GM13977 (cell line): Measurements from ENCODE around the gene PCAT6.
A peak's percentile ranks its signal among the peaks of the same experiment; 100 is the strongest.

Source experiments
- DNase-seq: peaks from one replicate; pipeline ENCODE4 v3.0.0; 2012; ENCODE audit warnings: low spot score
- in situ Hi-C: fragments of 300-500 bp; cut with MboI; formaldehyde crosslinking; loops from one replicate; pipeline ENCODE4 v1.12.0; 2022; ENCODE audit warnings: low sequenced_read_pairs, low pct_unique_long_range_greater_than_20kb, mixed read lengths, inconsistent platforms; ENCODE audit not compliant: unreplicated experiment
- TF ChIP-seq, protein P1 (sequence below): IDR thresholded peaks from 2 replicates; pipeline ENCODE4 v1.5.1; 2012; ENCODE audit warnings: mild to moderate bottlenecking, control low read depth; ENCODE audit not compliant: insufficient read depth; ENCODE audit errors: extremely low read depth, missing control alignments

Gene PCAT6

DNA sequence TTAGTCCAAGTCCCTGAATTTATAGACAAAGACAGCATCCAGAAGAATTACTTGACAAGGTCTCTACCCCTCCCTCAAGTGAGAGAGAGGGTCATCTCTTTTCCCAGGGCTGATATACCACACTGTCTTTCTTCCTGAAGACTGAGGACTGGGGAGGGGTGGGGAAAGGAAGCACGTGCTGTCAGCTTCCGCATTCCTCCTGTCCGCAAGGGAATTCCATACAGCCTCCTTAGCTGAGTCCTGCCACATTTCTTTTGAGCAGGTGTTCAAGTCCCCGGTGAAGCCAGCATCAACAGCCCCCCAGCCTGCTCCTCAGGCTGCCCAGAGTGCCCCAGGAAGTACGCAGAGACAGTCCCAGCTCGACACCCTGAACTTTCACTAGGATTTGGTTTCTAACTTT is 34.2 kb downstream of the PCAT6 start:
- no peak for DNase-seq
- TF ChIP-seq, protein P1, sequence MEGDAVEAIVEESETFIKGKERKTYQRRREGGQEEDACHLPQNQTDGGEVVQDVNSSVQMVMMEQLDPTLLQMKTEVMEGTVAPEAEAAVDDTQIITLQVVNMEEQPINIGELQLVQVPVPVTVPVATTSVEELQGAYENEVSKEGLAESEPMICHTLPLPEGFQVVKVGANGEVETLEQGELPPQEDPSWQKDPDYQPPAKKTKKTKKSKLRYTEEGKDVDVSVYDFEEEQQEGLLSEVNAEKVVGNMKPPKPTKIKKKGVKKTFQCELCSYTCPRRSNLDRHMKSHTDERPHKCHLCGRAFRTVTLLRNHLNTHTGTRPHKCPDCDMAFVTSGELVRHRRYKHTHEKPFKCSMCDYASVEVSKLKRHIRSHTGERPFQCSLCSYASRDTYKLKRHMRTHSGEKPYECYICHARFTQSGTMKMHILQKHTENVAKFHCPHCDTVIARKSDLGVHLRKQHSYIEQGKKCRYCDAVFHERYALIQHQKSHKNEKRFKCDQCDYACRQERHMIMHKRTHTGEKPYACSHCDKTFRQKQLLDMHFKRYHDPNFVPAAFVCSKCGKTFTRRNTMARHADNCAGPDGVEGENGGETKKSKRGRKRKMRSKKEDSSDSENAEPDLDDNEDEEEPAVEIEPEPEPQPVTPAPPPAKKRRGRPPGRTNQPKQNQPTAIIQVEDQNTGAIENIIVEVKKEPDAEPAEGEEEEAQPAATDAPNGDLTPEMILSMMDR = no peak
- in situ Hi-C loops = no loop called here

DNA sequence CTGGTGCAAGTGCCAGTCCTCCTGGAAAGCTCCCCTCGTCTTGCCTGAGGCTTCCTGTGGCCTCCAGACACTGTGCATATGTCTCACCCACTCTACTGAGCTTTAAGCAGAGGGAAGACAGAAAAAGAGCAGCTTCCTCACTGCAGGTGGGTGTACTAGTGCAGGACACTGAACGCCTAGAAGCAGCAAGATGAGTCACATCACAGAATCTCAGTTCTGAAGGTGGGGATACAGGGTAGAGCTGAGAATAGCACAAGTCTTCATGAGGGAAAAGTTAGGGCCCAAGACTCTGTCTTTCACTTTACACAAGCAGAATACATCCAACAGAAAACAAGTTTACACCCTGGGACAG is 37.4 kb downstream of the PCAT6 start:
- in situ Hi-C loops = no loop called here
- peak; percentile 73 for DNase-seq
- TF ChIP-seq, protein P1 = no peak

DNA sequence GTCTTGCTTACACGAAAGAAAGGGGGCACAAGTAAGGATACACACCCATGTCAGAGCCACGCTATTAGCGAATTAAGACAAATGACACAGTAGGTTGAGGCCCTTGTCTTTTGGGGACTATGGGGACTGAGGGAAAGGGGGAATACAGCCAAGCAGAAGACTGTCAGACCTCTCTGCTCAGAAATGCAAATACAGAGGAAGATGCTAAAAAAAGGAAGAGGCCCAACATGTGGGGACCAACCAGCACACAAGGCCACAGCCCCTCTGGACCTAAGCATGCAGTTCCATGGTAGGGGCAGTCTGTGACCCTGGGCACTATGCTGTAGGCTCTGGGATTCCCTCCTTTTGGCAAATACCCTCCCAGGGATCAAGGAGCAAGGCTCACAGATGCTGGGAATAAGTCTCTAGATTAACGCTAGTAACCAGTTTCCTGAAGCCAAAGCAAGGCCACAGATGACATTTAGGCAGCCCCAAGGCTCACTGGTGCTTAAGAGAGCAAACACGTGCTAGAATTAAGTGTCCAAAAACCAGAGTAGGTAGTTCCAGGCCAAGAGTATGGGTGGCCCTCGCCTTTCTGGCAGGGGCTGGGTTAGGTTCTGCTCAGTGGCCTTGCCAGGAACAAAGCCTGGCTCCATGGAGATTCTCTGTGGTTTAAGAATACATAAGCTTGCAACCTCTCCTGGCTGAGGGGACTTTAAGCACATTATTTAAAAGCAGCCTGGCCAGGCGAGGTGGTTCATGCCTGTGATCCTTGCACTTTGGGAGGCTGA is 40.0 kb downstream of the PCAT6 start:
- in situ Hi-C loops = no loop called here
- no peak for DNase-seq
- TF ChIP-seq, protein P1 = no peak

DNA sequence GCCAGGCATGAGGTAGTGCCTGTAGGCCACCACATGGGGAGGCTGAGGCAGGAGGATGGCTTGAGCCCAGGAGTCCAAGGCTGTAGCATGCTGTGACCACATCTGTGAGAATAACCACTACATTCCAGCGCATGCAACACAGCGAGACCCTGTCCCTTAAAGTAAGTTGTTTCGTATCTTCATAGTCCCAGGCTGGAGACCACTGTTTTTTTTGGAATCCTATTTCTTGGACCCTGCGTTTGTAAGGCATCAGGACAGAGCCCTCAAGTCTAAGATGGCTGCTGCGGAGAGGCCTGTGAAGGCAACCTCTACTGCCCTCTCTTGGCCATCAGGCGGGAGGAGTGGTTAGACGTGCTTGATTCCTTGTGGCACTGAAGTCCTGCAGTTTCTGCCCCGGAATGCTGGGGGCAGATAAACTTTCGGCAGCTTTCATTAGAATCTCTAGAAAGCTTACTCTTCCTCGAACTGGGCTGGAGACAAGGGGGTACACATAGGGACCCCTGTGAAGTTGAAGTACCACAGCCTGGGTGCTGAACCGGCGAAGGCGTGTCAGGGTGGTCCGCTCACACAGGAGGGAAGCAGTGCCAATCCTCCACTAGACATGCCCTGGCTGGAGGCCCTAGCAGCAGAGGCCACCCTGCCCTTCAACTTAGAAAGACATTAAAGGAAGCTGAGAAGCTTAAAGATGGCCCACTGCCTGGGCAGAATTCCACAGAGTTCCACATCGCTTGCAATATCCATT is 41.6 kb downstream of the PCAT6 start:
- in situ Hi-C loops = no loop called here
- peak; percentile 72 for DNase-seq
- TF ChIP-seq, protein P1 = peak; percentile 72

DNA sequence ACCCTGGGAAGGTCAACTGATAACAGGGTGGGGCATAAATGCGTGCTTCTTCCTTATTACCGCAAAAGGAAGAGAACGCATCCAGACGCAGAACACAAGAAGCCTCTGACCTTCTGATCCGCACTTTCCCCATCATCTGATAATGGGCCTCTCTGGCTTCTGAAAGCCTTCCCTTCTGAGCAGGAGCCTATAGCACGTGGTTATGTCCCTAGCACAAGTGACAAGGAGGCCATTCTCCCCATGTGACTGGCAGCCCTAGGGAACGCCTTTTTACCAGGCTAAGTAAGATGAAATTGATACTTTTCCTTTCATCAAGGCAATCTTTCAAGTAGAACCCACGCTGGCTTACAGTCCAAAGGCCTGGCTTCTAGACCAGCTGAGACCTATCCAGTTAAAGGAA is 44.0 kb downstream of the PCAT6 start:
- no peak for DNase-seq
- TF ChIP-seq, protein P1 = no peak
- in situ Hi-C loops = no loop called here

DNA sequence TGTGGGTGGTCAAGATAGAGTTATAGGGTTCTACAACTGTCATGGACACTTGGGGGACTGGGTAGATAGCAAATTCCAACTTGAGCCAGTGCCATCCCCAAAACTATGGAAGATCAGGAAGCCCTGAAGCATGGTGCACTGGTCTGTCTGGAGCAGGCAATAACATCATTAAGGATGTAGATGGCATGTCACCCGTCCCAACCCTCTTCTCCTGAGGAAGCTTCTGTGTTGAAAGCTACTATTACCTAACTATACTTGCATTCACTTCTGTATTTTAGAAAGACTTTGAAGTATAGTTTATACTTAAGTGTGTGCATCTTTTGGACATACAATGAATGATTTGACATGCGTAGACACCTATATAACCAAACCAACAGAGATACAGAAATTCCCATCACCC is 45.3 kb downstream of the PCAT6 start:
- TF ChIP-seq, protein P1 = no peak
- no peak for DNase-seq
- in situ Hi-C loops = no loop called here
